Breast epithelium (tissue), 4 donors: ENCODE measurements around the gene HSD17B13. TPM values are rescaled to one million over a fixed set of nuclear protein-coding genes. Genes with fewer than 3 reads are reported as not detected.
A peak's percentile ranks its signal among the peaks of the same experiment; 100 is the strongest.

Experiments
- DNase-seq, 2 donors: peaks; one replicate each; pipeline ENCODE4 v3.0.0-alpha.2; 2019; ENCODE audit warnings: low spot score in 2 of 2
- H3K27ac ChIP-seq, 2 donors: fragments of 200-600 bp; sonication (generic) in 1 of 2; one replicate each; pipeline ENCODE4 v1.5.1; 2016 to 2019; ENCODE audit warnings: mild to moderate bottlenecking in 1 of 2
- H3K27me3 ChIP-seq, 2 donors: fragments of 200-600 bp; sonication (generic) in 1 of 2; one replicate each; pipeline versions ENCODE4 v1.5.1 to v1.6.0; 2017 to 2019; ENCODE audit warnings: control low read depth in 1 of 2, mild to moderate bottlenecking in 1 of 2
- H3K36me3 ChIP-seq: fragments of 200-600 bp; one replicate; pipeline ENCODE4 v1.5.1; 2019
- H3K4me1 ChIP-seq, 2 donors: fragments of 200-600 bp; sonication (generic); one replicate each; pipeline ENCODE4 v1.5.1; 2016 to 2019; ENCODE audit warnings: control low read depth in 1 of 2
- H3K4me3 ChIP-seq, 3 donors: fragments of 200-600 bp; sonication (generic); 1 replicate in 2 of 3; 2 replicates in 1 of 3; pipeline ENCODE4 v1.5.1; 2016 to 2019; ENCODE audit warnings: mild to moderate bottlenecking in 3 of 3, moderate library complexity in 2 of 3
- H3K9me3 ChIP-seq, 2 donors: fragments of 200-600 bp; sonication (generic) in 1 of 2; one replicate each; pipeline ENCODE4 v1.5.1; 2016 to 2019; ENCODE audit warnings: control low read depth in 1 of 2
- CTCF ChIP-seq, 3 donors: fragments of 450-650 bp; IDR thresholded peaks; one replicate each; pipeline ENCODE4 v1.5.1; 2016 to 2017; ENCODE audit warnings: antibody characterized with exemption in 3 of 3, mild to moderate bottlenecking in 3 of 3, moderate library complexity in 3 of 3
- POLR2A ChIP-seq: fragments of 450-650 bp; IDR thresholded peaks from one replicate; pipeline ENCODE4 v1.6.1; 2016; ENCODE audit warnings: antibody characterized with exemption, mild to moderate bottlenecking, moderate library complexity
- POLR2AphosphoS5 ChIP-seq, 3 donors: sonication (generic); formaldehyde crosslinking; IDR thresholded peaks; one replicate each; pipeline ENCODE4 v1.6.1; 2017; ENCODE audit warnings: antibody characterized with exemption in 3 of 3
- intact Hi-C: fragments of 100-400 bp; cut with DNase I; formaldehyde crosslinking; loops from one replicate; pipeline ENCODE4 v1.15.1; 2023; ENCODE audit warnings: low total_unique reads
- total RNA-seq, 3 donors: library from RNA; depleted of rRNA; stranded (reverse); fragments of >200 nt; gene quantifications; one replicate each; pipeline ENCODE4 v1.1.0, GENCODE V29; 2016

HSD17B13 gene
- total RNA-seq, 3 donors from 2014 or later, result 0.59 to 5.1 (median 1.6) TPM

GRCh38 chr4:87360338-87360935, 37.8 kb upstream of the HSD17B13 start:
- Histone ChIP-seq H3K27me3 (no peaks in the 10 kb centered on the region), H3K9me3 (no peaks in the 10 kb centered on the region), H3K4me3 (no peak overlapping the region), H3K27ac (no peak overlapping the region), H3K36me3 (no peaks in the 10 kb centered on the region), H3K4me1 (no peaks in the 10 kb centered on the region)
- no peak for DNase-seq
- TF ChIP-seq POLR2AphosphoS5 (IDR thresholded peaks at IDR 0.05) (no peak), CTCF (IDR thresholded peaks at IDR 0.05) (no peak), POLR2A (no peak)
- intact Hi-C loops, result loop anchor here (10.0 kb wide), 1 partner anchor 1906 kb away; no protein-coding TSS in a partner anchor

- intact Hi-C loops, result no loop called here
- no peak overlapping the region for H3K27ac ChIP-seq
- no peaks in the 10 kb centered on the region for H3K27me3 ChIP-seq
- no peaks in the 10 kb centered on the region for H3K36me3 ChIP-seq
- H3K9me3 ChIP-seq, result no peaks in the 10 kb centered on the region
- no peak for DNase-seq
- H3K4me1 ChIP-seq, result no peaks in the 10 kb centered on the region
- H3K4me3 ChIP-seq, result no peak overlapping the region
- TF ChIP-seq POLR2A, result no peak
- no peak for TF ChIP-seq POLR2AphosphoS5 (IDR thresholded peaks at IDR 0.05)
- no peak for TF ChIP-seq CTCF (IDR thresholded peaks at IDR 0.05)
These were observed 36.6 kb upstream of the HSD17B13 start for GRCh38 chr4:87359258-87359657.

DNA sequence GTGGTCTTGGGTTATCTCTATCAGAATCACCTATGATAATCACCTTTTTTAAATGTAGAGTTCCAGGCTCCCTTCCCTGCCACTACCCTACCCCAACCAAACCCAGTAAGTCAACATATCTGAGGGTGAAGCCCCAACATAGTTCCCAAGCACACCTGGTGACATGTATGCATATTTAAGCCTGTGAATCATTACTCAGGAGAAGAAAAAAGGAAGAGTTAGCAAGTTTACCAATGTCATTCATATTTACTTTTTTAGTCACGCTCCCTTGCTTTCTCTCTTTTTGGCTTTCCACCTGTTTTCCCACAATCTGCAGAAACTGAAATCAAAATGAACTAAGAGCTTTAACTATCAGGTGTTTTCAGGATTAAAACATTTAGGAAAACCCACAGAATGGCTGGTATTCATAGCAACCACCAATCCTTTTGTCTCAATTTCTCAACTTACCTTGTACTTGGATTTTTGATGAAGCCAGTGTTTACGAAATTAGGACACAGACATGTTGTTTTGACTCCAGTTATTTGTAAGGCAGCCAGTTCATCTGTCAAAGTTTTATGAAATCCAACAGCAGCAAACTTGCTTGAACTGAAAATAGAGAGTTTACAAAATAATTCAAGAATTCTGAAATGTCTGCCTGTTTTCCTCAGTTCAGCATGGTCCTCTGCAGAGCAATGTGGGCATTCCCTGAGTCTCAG, 34.3 kb upstream of the HSD17B13 start:
- no peaks in the 10 kb centered on the region for H3K36me3 ChIP-seq
- no peaks in the 10 kb centered on the region for H3K27me3 ChIP-seq
- DNase-seq, result no peak
- H3K4me3 ChIP-seq, result no peak overlapping the region
- H3K9me3 ChIP-seq, result no peaks in the 10 kb centered on the region
- no peak overlapping the region for H3K27ac ChIP-seq
- intact Hi-C loops, result no loop called here
- H3K4me1 ChIP-seq, result no peaks in the 10 kb centered on the region
- TF ChIP-seq POLR2A (no peak), POLR2AphosphoS5 (IDR thresholded peaks at IDR 0.05) (no peak), CTCF (IDR thresholded peaks at IDR 0.05) (no peak)

DNA sequence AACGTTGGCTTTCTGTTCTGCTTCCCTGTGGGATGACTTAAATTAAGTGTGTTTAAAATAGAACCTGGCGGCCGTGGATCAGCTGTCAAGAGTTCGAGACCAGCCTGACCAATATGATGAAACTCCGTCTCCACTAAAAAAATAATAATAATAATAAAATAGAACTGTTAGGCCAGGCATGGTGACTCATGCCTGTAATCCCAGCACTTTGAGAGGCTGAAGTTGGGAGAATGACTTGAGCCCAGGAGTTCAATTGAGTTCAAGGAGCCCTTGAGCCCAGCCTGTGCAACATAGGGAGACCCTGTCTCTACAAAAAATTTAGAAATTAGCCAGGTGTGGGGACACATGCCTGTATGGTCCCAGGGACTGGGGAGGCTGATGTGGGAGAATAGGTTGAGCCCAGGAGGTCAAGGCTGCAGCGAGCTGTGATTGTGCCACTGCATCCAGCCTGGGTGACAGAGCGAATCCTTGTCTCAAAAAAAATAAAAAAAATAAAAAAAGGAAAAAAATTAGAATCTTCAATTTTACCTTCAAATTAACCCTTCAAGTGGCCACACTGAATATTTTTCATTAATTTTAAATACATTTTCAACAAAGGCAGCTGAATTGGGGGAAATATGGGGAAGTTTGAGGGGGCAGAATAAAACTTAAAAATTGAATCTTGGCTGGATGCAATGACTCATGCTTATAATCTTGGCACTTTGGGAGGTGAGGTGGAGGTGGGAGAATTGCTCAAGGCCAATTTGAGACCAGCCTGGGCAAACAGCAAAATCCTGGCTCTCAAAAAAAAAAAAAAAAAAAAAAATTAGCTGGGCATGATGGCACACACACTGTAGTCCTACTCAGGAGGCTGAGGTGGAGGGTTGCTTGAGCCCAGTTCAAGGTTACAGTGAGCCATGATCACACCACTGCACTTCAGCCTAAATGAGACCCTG, 31.8 kb upstream of the HSD17B13 start:
- H3K27ac ChIP-seq, result peak overlapping the region in 1 of 2 donors; percentile 34
- H3K9me3 ChIP-seq, result no peaks in the 10 kb centered on the region
- no peak for DNase-seq
- H3K36me3 ChIP-seq, result no peaks in the 10 kb centered on the region
- no peaks in the 10 kb centered on the region for H3K4me1 ChIP-seq
- intact Hi-C loops, result no loop called here
- H3K27me3 ChIP-seq, result no peaks in the 10 kb centered on the region
- no peak for TF ChIP-seq POLR2AphosphoS5 (IDR thresholded peaks at IDR 0.05)
- TF ChIP-seq CTCF (IDR thresholded peaks at IDR 0.05), result no peak
- TF ChIP-seq POLR2A, result no peak
- no peak overlapping the region for H3K4me3 ChIP-seq

GRCh38 chr4:87353592-87353991, 30.9 kb upstream of the HSD17B13 start:
- no peaks in the 10 kb centered on the region for H3K4me1 ChIP-seq
- TF ChIP-seq POLR2AphosphoS5 (IDR thresholded peaks at IDR 0.05), result peak in 1 of 3 donors; percentile 47
- peak in 2 of 3 donors; percentile 48 to 70 for TF ChIP-seq CTCF (IDR thresholded peaks at IDR 0.05)
- no peak for TF ChIP-seq POLR2A
- H3K27me3 ChIP-seq, result no peaks in the 10 kb centered on the region
- no peaks in the 10 kb centered on the region for H3K9me3 ChIP-seq
- H3K36me3 ChIP-seq, result no peaks in the 10 kb centered on the region
- no peak overlapping the region for H3K4me3 ChIP-seq
- DNase-seq, result no peak
- H3K27ac ChIP-seq, result no peak overlapping the region
- intact Hi-C loops, result no loop called here
